Ovary (tissue), 3 donors: Measurements from ENCODE around the gene FOLR3.

ENCODE experiments used
- POLR2A ChIP-seq: fragments of 450-650 bp; IDR thresholded peaks from one replicate; pipeline ENCODE4 v1.6.1; 2017; ENCODE audit warnings: antibody characterized with exemption, mild to moderate bottlenecking, moderate library complexity
- TF ChIP-seq, protein P1 (sequence below), 3 donors: fragments of 450-650 bp in 2 of 3; fragments of 200-600 bp in 1 of 3; IDR thresholded peaks; one replicate each; pipeline versions ENCODE4 v1.5.1 to v1.8.0; 2016 to 2022; ENCODE audit warnings: antibody characterized with exemption in 3 of 3, mild to moderate bottlenecking in 1 of 3
- donor health status: DM: no; HTN: no; CAD: no.

DNA sequence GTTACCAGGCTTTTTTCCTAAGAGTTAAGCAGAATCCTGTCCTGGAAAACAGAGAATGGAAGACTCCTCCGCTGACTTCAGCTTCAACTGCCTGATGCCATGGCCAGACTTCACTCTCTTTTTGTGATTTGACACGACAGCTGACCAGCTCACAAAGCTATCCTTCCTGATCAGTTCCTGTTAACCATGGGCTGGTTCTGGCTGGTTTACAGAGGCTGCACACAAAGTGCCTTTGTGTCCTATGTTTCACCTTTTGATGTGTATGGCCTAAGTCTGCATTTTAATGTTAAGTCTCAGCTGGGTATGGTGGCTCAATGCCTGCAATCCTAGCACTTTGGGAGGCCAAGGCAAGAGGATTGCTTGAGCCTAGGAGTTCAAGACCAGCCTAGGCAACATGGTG is 11.1 kb downstream of the FOLR3 start:
- TF ChIP-seq, protein P1, sequence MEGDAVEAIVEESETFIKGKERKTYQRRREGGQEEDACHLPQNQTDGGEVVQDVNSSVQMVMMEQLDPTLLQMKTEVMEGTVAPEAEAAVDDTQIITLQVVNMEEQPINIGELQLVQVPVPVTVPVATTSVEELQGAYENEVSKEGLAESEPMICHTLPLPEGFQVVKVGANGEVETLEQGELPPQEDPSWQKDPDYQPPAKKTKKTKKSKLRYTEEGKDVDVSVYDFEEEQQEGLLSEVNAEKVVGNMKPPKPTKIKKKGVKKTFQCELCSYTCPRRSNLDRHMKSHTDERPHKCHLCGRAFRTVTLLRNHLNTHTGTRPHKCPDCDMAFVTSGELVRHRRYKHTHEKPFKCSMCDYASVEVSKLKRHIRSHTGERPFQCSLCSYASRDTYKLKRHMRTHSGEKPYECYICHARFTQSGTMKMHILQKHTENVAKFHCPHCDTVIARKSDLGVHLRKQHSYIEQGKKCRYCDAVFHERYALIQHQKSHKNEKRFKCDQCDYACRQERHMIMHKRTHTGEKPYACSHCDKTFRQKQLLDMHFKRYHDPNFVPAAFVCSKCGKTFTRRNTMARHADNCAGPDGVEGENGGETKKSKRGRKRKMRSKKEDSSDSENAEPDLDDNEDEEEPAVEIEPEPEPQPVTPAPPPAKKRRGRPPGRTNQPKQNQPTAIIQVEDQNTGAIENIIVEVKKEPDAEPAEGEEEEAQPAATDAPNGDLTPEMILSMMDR (IDR thresholded peaks at IDR 0.05): no peak
- no peak for TF ChIP-seq POLR2A
